GM11168 (cell line): Measurements from ENCODE around the gene GALNT9.
"Not testable (repeated sequence)": the region's sequence is repeated elsewhere in the genome, so short reads cannot be mapped to it uniquely, and the experiment has no call there.

Experiments used
- in situ Hi-C: fragments of 300-500 bp; cut with MboI; formaldehyde crosslinking; loops from one replicate; pipeline ENCODE4 v1.12.0; 2022; ENCODE audit warnings: low sequenced_read_pairs; ENCODE audit not compliant: unreplicated experiment

GALNT9 gene

GRCh38 chr12:132226604-132227003, 102.8 kb downstream of the GALNT9 start:
- in situ Hi-C loops = no loop called here

GRCh38 chr12:132225214-132225613, 104.2 kb downstream of the GALNT9 start:
- in situ Hi-C loops = no loop called here

- in situ Hi-C loops = no loop called here
These were observed 104.9 kb downstream of the GALNT9 start for GRCh38 chr12:132224484-132224883.

GRCh38 chr12:132222808-132223173, 106.6 kb downstream of the GALNT9 start:
- in situ Hi-C loops = no loop called here

- in situ Hi-C loops = no loop called here
These were observed 107.1 kb downstream of the GALNT9 start for GRCh38 chr12:132222096-132222807.

GRCh38 chr12:132219761-132220160, 109.6 kb downstream of the GALNT9 start:
- in situ Hi-C loops = not testable (repeated sequence)

GRCh38 chr12:132219323-132219722, 110.1 kb downstream of the GALNT9 start:
- in situ Hi-C loops = no loop called here

- in situ Hi-C loops = no loop called here
These were observed 110.5 kb downstream of the GALNT9 start for GRCh38 chr12:132218915-132219314.

GRCh38 chr12:132218527-132218875, 110.9 kb downstream of the GALNT9 start:
- in situ Hi-C loops = no loop called here

GRCh38 chr12:132217800-132218526, 111.4 kb downstream of the GALNT9 start:
- in situ Hi-C loops = no loop called here

- in situ Hi-C loops = no loop called here
These were observed 112.0 kb downstream of the GALNT9 start for GRCh38 chr12:132217371-132217770.

GRCh38 chr12:132216354-132216987, 112.9 kb downstream of the GALNT9 start:
- in situ Hi-C loops = no loop called here

- in situ Hi-C loops = no loop called here
These were observed 113.9 kb downstream of the GALNT9 start for GRCh38 chr12:132215299-132215989.

GRCh38 chr12:132214891-132215290, 114.5 kb downstream of the GALNT9 start:
- in situ Hi-C loops = no loop called here

- in situ Hi-C loops = no loop called here
These were observed 115.3 kb downstream of the GALNT9 start for GRCh38 chr12:132214161-132214476.

- in situ Hi-C loops = no loop called here
These were observed 115.8 kb downstream of the GALNT9 start for GRCh38 chr12:132213359-132214160.

- in situ Hi-C loops = no loop called here
These were observed 117.6 kb downstream of the GALNT9 start for GRCh38 chr12:132211816-132212215.

GRCh38 chr12:132211326-132211725, 118.1 kb downstream of the GALNT9 start:
- in situ Hi-C loops = no loop called here

GRCh38 chr12:132210223-132211055, 119.0 kb downstream of the GALNT9 start:
- in situ Hi-C loops = no loop called here
